PC-3 (cell line): ENCODE results near the gene PCSK9. TPM values are rescaled to one million over a fixed set of nuclear protein-coding genes. Genes with fewer than 3 reads are reported as not detected.
A peak's percentile ranks its signal among the peaks of the same experiment; 100 is the strongest.

Experiments used
- ATAC-seq: fragments of 200-7000 bp; cut with Tn5 transposase; 2 replicates; pipeline ENCODE4 v1.9.1; 2020; ENCODE audit warnings: mild to moderate bottlenecking, moderate library complexity
- BruUV-seq: library from RNA; stranded (reverse); fragments of 400-500 nt; replicated peaks from 2 replicates; lab custom pipeline; 2021; lab: Mats Ljungman, UMichigan
- CTCF ChIA-PET: fragments of 300-600 bp; sonication (Branson Sonifier 250); formaldehyde crosslinking; loops from one replicate; lab custom pipeline; 2022; ENCODE audit warnings: antibody characterized with exemption; lab: Charles Lee
- POLR2A ChIA-PET: fragments of 300-600 bp; sonication (Branson Sonifier 250); formaldehyde crosslinking; loops from one replicate; lab custom pipeline; 2022; ENCODE audit warnings: antibody characterized with exemption; ENCODE audit not compliant: unreplicated experiment; lab: Charles Lee
- DNase-seq: peaks from one replicate; pipeline ENCODE4 v3.0.0-alpha.2; 2015
- H2AFZ ChIP-seq: fragments of 300-600 bp; sonication (generic); 2 replicates; pipeline ENCODE4 v1.6.0; 2016; ENCODE audit warnings: antibody characterized with exemption, low read length
- H3F3A ChIP-seq: fragments of 300-600 bp; sonication (generic); one replicate; pipeline ENCODE4 v1.6.0; 2017; ENCODE audit warnings: antibody characterized with exemption, low read length, control low read depth, mild to moderate bottlenecking; ENCODE audit not compliant: unreplicated experiment
- H3K27ac ChIP-seq: fragments of 300-600 bp; sonication (generic); 2 replicates; pipeline ENCODE4 v1.5.1; 2016; ENCODE audit warnings: mild to moderate bottlenecking, low read length
- H3K27me3 ChIP-seq: fragments of 300-600 bp; sonication (generic); 2 replicates; pipeline ENCODE4 v1.6.1; 2016; ENCODE audit warnings: low read length, mixed read lengths
- H3K36me3 ChIP-seq: fragments of 300-600 bp; sonication (generic); 2 replicates; pipeline ENCODE4 v1.6.1; 2016; ENCODE audit warnings: low read depth, mixed run types, low read length, mixed read lengths
- H3K4me1 ChIP-seq: fragments of 300-600 bp; sonication (generic); 2 replicates; pipeline ENCODE4 v1.5.1; 2016; ENCODE audit warnings: low read length; ENCODE audit not compliant: insufficient read depth
- H3K4me2 ChIP-seq: fragments of 300-600 bp; sonication (generic); 2 replicates; pipeline ENCODE4 v1.6.0; 2016; ENCODE audit warnings: low read length
- H3K4me3 ChIP-seq: fragments of 300-600 bp; sonication (generic); 2 replicates; pipeline ENCODE4 v1.5.1; 2016; ENCODE audit warnings: mild to moderate bottlenecking, low read length, mixed read lengths
- H3K79me2 ChIP-seq: fragments of 300-600 bp; sonication (generic); 2 replicates; pipeline ENCODE4 v1.6.1; 2017; ENCODE audit warnings: low read length, mixed read lengths
- H3K9ac ChIP-seq: fragments of 300-600 bp; sonication (generic); 2 replicates; pipeline ENCODE4 v1.6.0; 2016; ENCODE audit warnings: mild to moderate bottlenecking, low read length
- H3K9me2 ChIP-seq: fragments of 300-600 bp; sonication (generic); replicated peaks from 2 replicates; pipeline ENCODE4 v1.6.1; 2016; ENCODE audit warnings: mixed run types, low read length, mixed read lengths
- H3K9me3 ChIP-seq: fragments of 300-600 bp; sonication (generic); 2 replicates; pipeline ENCODE4 v1.6.1; 2016; ENCODE audit warnings: low read length, mixed read lengths
- H4K20me1 ChIP-seq: fragments of 300-600 bp; sonication (generic); 2 replicates; pipeline ENCODE4 v1.6.1; 2016; ENCODE audit warnings: low read length, mixed read lengths
- EZH2 ChIP-seq: fragments of 300-600 bp; sonication (generic); IDR thresholded peaks from one replicate; pipeline ENCODE4 v1.6.1; 2017; ENCODE audit warnings: antibody characterized with exemption, mild to moderate bottlenecking, low read length; ENCODE audit not compliant: unreplicated experiment
- EZH2phosphoT487 ChIP-seq: fragments of 300-600 bp; sonication (generic); IDR thresholded peaks from 2 replicates; pipeline ENCODE4 v1.6.1; 2018; ENCODE audit warnings: mild to moderate bottlenecking, antibody characterized with exemption, low read length, borderline replicate concordance
- intact Hi-C: fragments of 100-400 bp; cut with micrococcal nuclease; formaldehyde crosslinking; loops from 2 replicates; pipeline ENCODE4 v1.9.0; 2023
- total RNA-seq: library from RNA; depleted of rRNA; stranded (reverse); fragments of >200 nt; gene quantifications from 2 replicates; pipeline ENCODE4 v1.2.3, GENCODE V29; 2014
- TF ChIP-seq, protein P1 (sequence below): fragments of 300-600 bp; sonication (generic); conservative IDR thresholded peaks from 2 replicates; pipeline ENCODE4 v1.5.1; 2017; ENCODE audit warnings: antibody characterized with exemption, low read depth, mild to moderate bottlenecking, low read length

PCSK9 gene
- total RNA-seq, 1 experiment from 2014 or later = 6.8 TPM

DNA sequence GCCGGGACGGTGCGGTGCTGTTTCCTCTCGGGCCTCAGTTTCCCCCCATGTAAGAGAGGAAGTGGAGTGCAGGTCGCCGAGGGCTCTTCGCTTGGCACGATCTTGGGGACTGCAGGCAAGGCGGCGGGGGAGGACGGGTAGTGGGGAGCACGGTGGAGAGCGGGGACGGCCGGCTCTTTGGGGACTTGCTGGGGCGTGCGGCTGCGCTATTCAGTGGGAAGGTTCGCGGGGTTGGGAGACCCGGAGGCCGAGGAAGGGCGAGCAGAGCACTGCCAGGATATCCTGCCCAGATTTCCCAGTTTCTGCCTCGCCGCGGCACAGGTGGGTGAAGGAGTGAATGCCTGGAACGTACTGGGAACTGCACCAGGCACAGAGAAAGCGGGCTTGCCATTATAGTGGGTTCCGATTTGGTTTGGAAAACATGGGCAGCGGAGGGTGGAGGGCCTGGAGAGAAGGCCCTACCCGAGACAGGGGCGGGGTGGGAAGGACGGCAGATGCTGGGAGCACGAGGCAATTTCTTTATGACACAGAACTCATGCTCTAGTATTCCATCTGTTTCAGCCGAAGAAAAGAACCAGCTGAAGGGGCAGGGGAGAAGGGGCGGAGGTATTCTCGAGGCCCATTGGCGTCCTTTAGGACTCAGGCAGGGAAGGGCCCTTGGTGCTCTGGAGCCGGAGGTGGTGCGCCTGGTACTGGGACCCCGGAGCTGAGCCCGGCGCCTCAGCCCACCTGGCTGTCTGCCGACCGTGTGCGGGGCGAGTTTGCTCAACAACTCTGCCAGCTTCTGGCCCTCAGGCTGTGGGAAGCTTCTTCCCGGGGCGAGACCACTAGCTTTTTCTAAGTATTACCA lies 960 bp downstream of the PCSK9 start:
- H3K9ac ChIP-seq = no peak overlapping the region; the same call in 1 of the 2 replicates
- H3K4me2 ChIP-seq = peak overlapping the region; percentile 92
- no peak overlapping the region for H3K27ac ChIP-seq
- no peaks in the 10 kb centered on the region for H4K20me1 ChIP-seq
- intact Hi-C loops = no loop called here
- peaks cover 11% of the 10 kb centered on the region; the same call in 1 of the 2 replicates for H3K4me1 ChIP-seq
- BruUV-seq = TSS peak; percentile 27
- H3K79me2 ChIP-seq = no peaks in the 10 kb centered on the region
- H3K36me3 ChIP-seq = no peaks in the 10 kb centered on the region
- DNase-seq = no peak
- peak overlapping the region; percentile 77 for H2AFZ ChIP-seq
- TF ChIP-seq EZH2phosphoT487 (no peak), EZH2 (no peak)
- TF ChIP-seq, protein P1, sequence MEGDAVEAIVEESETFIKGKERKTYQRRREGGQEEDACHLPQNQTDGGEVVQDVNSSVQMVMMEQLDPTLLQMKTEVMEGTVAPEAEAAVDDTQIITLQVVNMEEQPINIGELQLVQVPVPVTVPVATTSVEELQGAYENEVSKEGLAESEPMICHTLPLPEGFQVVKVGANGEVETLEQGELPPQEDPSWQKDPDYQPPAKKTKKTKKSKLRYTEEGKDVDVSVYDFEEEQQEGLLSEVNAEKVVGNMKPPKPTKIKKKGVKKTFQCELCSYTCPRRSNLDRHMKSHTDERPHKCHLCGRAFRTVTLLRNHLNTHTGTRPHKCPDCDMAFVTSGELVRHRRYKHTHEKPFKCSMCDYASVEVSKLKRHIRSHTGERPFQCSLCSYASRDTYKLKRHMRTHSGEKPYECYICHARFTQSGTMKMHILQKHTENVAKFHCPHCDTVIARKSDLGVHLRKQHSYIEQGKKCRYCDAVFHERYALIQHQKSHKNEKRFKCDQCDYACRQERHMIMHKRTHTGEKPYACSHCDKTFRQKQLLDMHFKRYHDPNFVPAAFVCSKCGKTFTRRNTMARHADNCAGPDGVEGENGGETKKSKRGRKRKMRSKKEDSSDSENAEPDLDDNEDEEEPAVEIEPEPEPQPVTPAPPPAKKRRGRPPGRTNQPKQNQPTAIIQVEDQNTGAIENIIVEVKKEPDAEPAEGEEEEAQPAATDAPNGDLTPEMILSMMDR = no peak
- no peaks in the 10 kb centered on the region for H3F3A ChIP-seq
- peak overlapping the region; percentile 73 for H3K4me3 ChIP-seq
- H3K9me3 ChIP-seq = no peaks in the 10 kb centered on the region
- H3K27me3 ChIP-seq = peaks cover 8% of the 10 kb centered on the region
- ChIA-PET CTCF (no interaction called here), POLR2A (no interaction called here)
- peak; percentile 35 for ATAC-seq
- H3K9me2 ChIP-seq = no peaks in the 10 kb centered on the region

DNA sequence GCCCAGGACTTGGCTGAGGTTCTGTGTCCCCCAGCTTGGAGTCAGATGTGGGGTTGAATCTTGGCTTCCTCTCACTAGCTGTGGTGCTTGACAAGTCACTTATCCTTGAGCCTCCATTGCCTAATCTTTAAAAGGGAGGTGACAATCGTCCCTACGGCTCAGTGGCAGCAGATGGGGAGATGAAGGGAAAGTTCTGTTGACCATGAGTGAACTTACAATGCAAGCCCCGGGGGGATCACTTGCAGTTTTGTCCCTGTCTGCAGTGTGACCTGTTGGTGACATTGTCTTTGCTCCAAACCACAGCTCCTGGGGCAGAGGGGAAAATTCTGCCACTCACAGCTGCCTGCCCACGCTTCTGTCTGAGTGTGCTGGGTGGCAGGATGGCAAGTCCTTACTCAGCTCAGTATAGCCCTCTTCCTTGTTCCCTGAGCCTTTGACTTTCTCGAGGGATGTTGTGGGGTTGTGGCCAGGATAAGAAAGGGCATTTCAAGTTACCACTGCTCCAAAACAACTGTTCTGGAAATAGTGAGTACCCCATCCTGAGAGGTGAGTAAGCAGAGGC lies 1.7 kb downstream of the PCSK9 start:
- Histone ChIP-seq H3K4me3 (peak overlapping the region; percentile 73; the same call in 1 of the 2 replicates), H3K9ac (no peak overlapping the region), H3K27me3 (peaks cover 8% of the 10 kb centered on the region), H3K27ac (no peak overlapping the region), H3K79me2 (no peaks in the 10 kb centered on the region), H3F3A (no peaks in the 10 kb centered on the region), H3K4me1 (peaks cover 11% of the 10 kb centered on the region; the same call in 1 of the 2 replicates), H3K9me3 (no peaks in the 10 kb centered on the region), H3K36me3 (no peaks in the 10 kb centered on the region), H4K20me1 (no peaks in the 10 kb centered on the region), H3K4me2 (peak overlapping the region; percentile 92), H2AFZ (no peak overlapping the region), H3K9me2 (no peaks in the 10 kb centered on the region)
- ChIA-PET CTCF (no interaction called here), POLR2A (no interaction called here)
- TF ChIP-seq EZH2phosphoT487 (no peak), EZH2 (no peak)
- TF ChIP-seq, protein P1 = no peak
- BruUV-seq = no TSS peak
- no peak for DNase-seq
- intact Hi-C loops = no loop called here
- ATAC-seq = no peak

DNA sequence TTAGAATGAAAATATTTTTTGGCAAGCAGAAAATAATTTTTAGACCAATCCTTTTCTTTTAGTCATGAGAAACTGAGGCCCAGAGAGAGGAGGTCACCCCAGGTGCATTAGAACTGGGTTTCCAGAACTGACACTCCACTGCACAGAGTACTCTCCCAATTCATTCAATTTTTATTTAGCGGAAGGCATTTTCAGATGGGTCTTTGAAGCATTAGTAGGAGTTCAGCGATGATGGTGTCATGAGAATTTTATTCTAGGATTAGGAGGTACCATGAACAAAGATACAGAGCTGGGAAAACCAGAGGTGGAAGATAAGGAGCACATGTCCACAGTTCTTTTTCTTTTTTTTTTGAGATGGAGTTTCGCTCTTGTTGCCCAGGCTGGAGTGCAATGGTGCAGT lies 2.3 kb downstream of the PCSK9 start:
- intact Hi-C loops = no loop called here
- Histone ChIP-seq H3K9me2 (no peaks in the 10 kb centered on the region), H3K4me3 (no peak overlapping the region), H2AFZ (no peak overlapping the region), H3K27ac (no peak overlapping the region), H4K20me1 (no peaks in the 10 kb centered on the region), H3K9me3 (no peaks in the 10 kb centered on the region), H3F3A (no peaks in the 10 kb centered on the region), H3K79me2 (no peaks in the 10 kb centered on the region), H3K27me3 (peaks cover 8% of the 10 kb centered on the region), H3K4me1 (peaks cover 11% of the 10 kb centered on the region; the same call in 1 of the 2 replicates), H3K36me3 (no peaks in the 10 kb centered on the region), H3K9ac (no peak overlapping the region), H3K4me2 (no peak overlapping the region)
- no TSS peak for BruUV-seq
- ATAC-seq = no peak
- ChIA-PET CTCF (no interaction called here), POLR2A (no interaction called here)
- no peak for DNase-seq
- no peak for TF ChIP-seq EZH2phosphoT487
- TF ChIP-seq, protein P1 = no peak
- TF ChIP-seq EZH2 = no peak
